NK-92 (cell line): ENCODE measurements around the gene NENF.
"Not testable (repeated sequence)": the region's sequence is repeated elsewhere in the genome, so short reads cannot be mapped to it uniquely, and the experiment has no call there.

Source experiments
- DNase-seq: peaks from one replicate; lab custom pipeline; 2025; ENCODE audit not compliant: unreplicated experiment; lab: John Stamatoyannopoulos, UW

The NENF gene

DNA sequence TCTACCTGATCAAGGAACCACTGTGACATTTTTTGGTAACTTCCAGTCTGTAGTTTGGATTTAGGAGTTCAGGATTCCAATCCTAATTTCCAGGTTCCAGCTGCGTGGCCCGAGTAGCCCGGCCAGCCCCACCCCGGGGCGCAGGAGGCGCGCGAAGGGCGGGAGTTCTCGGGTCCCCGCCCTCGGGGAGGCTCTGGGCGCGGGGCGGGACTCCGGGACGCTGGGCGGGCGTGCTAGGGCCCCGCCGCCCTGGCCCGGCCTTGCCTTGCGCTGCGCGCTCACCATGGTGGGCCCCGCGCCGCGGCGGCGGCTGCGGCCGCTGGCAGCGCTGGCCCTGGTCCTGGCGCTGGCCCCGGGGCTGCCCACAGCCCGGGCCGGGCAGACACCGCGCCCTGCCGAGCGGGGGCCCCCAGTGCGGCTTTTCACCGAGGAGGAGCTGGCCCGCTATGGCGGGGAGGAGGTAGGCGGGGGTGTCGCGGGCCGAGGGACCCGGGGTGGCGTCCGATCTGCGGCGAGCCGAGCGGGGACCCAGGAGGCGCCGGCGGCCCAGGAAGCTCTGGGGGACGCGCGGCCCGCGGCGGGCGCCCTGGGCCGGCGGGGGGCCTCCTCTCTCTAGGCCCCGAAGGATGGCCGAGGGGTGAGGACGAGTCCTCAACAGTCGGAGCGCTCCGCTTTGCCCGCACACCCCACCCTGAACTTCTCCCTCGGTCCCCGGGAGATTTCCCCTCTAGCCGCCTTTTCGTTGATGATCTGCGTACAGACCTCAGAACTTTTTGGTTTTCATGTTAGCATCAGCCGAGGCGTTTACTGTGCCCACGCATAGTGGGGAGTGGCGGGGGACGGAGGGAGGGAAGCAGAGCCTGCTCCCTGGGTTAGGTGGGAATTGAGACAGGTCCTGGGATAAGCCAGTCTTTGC lies at the start of gene NENF:
Gene NENF (plus strand): TSS at position 260 of the 916 bp plus-strand sequence. CDS start 24 bp downstream, at position 284.
- DNase-seq: no peak

DNA sequence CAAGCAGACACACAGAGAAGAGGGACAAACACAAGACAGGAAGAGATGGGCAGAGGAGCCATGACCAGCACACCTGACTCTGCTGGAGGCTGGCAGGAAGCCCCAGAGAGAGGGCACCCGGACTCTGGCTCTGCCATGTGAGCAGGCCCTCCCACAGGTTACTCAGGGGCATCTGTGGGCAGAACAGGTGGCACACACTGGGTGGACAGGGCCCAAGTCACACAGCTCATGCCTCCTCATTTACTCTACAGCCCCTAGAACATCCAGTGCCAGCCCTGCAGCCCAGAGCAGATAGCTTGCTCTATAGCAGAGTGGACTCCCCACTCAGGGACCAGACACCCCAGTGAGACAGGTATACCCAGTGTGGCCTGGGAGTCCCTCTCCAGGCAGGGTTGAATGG lies 46.7 kb upstream of the NENF start:
- DNase-seq: no peak

DNA sequence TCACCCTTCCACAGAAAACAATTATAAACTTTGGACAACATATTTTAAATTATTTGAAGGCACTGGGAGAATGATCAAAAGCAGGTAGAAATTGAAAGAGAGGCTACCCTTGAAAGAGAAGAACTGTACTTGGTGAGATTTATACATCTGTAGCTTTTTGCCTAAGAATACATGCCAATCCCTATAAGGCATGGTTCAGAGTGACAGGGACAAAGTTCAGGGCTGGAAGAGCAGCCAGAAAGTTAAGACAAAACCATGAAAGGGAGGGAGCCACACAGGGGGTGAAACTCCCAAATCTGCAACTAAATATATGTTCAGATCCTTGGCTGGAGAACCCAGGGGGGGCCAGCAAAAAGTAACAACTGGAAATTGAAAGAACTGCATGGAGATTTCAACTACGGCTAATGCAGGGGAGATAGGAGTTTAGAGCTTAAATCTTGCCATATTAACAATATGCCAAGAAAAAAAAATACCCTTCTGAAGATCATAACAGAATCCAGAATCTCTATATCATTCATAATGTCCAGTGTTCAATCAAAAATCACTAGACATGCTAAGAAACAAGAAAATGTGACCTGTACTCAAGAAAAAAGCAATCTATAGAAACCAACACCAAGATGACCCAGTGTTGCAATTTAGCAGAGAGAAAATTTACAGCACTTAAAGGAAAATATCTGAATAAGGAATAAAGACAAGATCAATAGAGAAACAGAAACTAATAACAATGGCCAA lies 43.6 kb upstream of the NENF start:
- no peak for DNase-seq

DNA sequence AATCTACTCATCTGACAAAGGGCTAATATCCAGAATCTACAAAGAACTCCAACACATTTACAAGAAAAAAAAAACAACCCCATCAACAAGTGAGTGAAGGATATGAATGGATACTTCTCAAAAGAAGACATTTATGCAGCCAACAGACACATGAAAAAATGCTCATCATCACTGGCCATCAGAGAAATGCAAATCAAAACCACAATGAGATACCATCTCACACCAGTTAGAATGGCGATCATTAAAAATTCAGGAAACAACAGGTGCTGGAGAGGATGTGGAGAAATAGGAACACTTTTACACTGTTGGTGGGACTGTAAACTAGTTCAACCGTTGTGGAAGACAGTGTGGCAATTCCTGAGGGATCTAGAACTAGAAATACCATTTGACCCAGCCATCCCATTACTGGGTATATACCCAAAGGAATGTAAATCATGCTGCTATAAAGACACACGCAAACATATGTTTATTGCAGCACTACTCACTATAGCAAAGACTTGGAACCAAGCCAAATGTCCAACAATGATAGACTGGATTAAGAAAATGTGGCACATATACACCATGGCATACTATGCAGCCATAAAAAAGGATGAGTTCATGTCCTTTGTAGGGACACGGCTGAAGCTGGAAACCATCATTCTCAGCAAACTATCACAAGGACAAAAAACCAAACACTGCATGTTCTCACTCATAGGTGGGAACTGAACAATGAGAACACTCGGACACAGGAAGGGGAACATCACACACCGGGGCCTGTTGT lies 36.9 kb upstream of the NENF start:
- DNase-seq: not testable (repeated sequence)

DNA sequence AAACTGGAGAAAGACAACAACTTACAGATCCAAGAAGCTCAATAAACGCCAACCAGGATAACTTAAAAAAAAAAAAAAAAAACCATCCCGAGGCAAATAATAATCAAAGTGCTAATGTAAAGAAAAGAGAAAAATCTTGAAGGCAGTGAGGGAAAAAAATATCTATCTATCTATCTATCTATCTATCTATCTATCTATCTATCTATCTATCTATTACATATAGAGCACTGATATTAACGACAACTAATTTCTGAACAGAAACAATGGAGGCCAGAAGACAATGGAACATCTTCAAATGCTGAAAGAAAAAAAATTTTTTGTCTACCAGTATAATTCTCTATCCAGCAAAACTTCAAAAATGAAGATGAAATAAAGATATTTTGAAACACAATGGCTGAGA lies 36.1 kb upstream of the NENF start:
- no peak for DNase-seq

DNA sequence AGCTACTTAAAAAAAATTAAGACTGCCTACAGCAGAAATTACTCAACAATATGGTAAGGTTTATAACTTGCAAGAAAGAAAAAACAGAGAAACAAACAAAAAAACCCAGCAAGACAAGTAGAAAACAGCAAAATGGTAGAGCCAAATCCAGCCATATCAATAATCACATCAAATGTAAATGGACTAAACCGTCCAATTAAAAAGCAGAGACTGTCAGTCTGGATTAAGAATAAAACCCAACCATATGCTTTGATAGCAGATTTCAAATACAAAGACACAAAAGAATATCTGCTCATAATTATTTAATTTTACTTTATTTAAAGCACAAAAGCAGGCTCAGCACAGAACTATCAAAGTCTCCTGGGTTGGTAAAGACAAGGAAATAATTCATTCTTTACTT lies 35.5 kb upstream of the NENF start:
- no peak for DNase-seq

DNA sequence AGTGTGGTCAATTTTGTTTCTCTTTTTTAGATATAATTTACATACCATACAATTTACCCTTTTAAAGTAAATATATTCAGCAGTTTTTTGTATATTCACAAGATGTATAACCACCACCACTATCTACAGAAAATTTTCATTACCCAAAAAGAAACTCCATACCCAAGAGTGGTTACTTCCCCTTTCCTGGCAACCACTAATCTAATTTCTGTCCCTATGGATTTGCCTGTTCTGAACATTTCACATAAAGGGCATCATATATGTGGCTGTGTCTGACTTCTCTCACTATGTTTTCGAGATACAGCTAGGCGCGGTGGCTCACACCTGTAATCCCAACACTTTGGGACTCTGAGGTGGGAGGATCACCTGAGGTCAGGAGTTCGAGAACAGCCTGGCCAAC lies 31.7 kb upstream of the NENF start:
- no peak for DNase-seq

DNA sequence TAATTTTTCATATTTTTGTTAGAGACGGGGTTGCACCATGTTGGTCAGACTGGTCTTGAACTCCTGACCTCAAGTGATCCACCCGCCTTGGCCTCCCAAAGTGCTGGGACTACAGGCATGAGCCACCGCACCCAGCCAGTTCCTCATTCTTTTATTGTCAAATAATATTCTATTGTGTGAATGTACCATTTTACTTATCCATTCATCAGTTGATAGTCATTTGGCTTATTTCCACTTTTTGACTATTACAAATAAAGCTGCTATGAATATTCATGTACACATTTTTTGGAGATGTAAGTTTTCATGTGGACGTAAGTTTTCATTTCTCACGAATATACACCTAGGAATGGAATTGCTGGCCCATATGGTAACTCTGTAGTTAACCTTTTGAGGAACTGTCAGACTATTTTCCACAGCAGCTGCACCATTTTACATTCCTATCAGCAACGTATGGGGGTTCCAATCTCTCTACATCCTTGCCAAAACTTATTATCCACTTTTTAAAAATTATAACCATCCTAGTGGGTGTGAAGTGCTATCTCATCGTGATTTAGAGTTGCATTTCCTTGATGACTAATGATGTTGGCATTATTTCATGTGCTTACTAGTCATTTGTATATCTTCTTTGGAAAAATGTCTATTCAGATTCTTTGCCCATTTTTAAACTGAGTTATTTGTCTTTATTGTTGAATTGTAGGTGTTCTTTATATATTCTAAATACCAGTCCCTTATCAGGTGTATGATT lies 30.7 kb upstream of the NENF start:
- no peak for DNase-seq

DNA sequence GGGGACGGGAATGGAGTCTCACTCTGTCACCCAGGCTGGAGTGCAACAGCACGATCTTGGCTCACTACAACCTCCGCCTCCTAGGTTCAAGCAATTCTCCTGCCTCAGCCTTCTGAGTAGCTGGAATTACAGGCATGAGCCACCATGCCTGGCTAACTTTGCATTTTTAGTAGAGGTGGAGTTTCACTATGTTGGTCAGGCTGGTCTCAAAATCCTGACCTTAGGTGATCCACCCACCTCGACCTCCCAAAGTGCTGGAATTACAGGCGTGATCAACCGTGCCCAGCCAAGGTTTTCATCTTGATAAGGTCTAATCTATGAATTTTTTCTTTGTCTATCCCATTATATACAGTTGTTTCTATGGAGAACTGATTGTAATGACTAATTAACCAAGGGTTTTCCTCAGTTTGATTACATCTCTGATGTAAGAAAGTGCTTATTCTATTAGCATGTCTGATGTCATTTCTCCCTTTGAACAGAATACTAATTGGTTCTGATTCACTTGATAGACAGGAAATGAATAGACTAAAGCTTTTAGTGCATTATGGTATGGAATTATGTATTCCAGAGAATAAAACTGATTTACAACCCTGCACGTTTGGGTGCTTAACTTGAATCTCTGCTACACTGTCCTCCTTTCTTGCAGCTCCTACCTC lies 29.9 kb upstream of the NENF start:
- DNase-seq: no peak

DNA sequence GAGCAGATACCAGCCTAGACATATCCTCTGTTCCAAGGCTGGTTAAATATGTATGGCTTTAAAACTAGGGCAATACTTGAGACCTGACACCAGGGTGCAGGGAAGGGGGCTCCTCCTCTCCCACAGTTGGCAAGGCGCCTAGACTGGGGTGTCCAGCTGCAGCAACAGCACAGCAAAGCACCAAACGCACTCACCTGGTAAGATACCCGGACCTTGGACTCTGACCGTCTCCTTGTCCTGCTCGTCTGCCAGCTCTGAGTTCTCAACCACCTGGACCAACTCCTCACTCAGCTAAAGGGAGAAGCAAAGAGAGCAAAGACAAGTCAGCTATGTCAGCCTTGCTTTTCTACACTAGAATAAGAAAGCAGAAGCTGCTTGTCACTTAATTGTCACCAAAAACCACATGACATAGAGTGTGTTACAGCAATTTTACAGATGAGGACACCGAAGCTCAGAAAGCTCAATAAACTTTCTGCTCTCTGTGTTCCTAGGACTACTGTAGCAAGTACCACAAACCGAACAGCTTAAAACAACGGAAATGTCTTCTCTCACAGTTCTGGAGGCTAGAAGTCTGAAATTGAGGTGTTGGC lies 22.4 kb upstream of the NENF start:
- no peak for DNase-seq

DNA sequence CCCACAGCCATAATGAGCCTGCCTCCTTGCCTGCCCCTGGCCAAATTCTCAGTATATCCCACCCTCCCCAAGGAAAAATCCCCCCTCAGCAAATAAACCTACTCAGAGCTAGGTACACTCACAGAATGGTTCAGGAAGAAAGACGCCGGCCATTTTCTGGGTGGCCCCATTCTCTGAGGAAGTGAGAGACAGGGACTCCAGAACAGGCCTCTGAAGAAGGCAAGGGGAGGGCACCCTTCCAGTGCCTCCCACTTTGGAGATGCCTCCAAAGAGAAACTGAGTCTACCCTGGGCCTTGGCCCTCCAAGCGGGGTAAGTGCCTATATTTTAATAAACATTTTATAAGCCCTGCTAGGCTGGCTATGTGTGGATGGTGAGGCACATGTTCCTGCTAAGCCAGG lies 20.3 kb upstream of the NENF start:
- no peak for DNase-seq

DNA sequence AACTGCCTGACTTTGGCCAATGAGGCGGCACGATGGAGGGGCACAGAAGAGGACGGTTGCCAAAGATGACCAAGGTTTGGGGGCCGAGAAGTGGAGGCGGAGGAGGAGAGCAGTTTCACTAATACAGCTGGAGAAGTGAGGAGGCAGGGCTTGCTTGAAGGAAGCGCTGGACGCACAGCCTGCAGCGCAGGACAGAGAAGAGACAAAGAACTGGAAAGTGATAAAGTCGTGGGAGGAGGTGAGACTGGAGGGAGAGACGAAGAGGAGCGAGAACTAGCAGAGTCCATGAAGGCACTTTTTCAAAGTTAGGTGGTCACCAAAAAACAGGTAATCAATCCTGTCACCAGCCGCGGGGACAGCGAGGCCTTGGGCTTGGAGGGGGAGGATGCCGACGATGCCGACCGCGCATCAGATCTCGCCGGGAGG lies 18.8 kb upstream of the NENF start:
- DNase-seq: no peak

DNA sequence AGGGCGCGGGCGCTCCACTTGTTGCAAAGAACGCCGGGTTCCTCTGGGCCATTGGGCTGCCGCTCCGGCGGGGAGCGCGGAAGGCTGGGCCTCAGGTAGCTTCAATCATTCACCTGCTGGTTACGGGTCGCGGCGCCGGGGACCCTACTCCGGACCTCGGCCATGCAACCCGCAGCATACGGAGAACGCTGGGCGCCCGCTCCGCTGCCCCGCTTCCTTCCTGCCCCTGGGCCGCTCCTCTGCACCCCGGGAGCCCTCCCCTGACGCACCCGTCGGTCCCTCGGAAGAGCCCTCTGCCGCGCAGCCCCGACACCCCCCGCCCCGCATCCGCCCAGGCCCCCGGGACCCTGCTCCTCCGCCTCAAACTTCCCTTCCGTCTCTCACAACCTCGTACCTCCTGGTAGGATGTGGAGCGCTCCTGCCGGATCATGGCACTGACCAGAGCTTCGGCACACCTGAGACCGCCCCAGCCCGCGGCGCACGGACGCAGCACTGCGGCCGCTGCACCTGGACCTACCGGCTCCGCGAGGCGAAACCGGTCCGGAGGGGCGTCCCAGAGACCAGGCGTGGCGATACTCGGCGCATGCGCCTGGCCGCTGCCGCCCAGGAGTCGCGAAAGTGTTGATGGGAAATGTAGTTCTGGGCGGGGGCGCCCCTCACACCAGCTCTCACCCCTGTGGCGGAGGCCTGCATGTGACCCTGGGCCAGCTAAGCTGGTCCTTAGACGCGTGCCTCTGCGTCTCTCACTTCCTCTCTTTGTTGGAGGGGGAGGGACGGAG lies 18.2 kb upstream of the NENF start, which contains the start of gene PACC1:
Gene PACC1 (minus strand): TSS at position 559 of the 779 bp plus-strand sequence. CDS start 129 bp downstream, at position 430.
- peak; percentile 7 for DNase-seq

DNA sequence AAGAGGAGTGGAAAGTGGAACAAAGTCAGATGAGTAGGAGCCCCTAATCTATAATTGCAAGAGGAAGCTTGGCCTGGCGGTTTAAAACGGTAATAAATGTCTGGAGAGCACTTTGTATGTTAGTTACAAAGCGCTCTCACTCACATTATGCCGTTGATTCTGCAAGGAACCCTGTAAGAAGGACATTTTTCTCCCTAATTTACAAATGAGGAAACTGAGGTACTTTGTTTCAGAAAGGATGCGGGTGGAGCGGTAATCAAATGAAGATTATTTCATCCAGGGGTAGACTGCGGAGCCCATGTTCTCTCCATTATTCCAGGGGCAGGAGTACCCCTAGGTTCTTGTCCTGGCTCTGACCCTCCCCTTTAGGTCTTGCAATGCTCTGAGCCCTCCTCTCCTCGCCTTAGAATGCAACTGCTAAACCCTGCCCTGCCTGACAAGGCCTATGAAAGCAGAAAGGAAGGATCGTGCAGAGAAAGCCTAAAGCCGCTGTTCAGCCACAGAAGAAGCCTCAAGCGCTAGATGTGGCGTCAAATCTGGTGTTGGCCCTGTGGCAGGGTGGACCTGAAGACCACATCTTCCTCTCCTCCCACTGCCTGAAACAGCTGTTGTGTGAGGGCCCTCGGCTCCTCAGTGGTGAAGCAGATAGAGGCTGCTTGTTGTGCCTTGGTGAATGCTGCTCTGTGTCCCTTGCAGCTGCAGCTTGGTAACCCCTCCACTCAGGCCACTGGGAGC lies 17.4 kb upstream of the NENF start:
- no peak for DNase-seq

DNA sequence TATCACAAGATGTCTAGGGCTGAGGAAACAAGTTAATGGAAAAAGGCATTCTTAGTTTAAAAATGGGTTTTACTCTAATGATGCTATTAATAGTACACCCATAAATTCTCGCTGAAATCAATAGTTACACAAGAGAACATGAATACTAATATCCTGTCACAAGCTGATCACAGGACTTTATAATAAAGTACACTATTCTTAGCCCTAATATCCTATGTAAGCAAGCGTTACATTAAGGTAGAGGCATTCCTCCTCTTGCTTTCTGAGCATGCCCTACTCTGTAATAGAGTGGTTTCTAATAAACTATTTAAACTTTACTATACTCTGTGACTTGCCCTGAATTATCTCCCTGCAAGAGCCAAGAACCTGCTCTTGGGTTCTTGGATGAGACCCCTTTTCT lies 11.6 kb upstream of the NENF start:
- DNase-seq: no peak

DNA sequence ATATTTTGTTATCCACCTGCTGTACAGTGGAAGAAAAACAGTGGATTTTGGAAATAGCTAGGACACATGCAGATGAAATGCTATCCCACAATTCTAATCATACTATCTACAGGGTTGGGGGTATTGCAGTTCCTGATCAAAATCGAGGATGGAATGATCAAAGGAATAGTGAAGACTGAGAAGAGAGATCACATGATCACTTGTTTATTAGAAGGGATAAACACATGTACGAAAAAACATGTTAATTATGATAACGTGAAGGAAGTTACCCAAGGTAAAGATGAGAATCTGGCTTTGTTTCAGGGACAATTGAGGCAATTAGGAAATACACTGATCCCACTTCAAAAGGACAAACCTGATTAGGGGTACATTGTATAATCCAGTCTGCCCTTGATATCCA lies 8.8 kb upstream of the NENF start:
- no peak for DNase-seq

DNA sequence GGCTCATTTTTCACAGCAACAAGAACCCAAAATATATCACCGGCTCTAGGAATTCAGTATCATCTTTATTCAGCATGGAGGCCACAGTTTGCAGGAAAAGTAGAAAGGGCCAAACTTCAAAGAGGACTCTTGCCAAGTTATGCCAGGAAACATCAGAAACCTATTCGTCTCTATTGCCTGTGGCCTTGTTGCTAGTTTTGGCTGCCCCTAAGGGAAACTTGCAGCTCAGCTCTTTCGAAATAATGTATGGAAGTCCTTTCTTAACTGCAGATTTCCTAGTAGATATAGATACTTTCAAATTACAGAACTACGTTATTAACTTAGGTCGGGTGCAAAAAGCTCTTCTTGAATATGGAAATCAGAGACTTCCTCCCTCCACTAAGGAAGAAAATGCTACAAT lies 4.2 kb upstream of the NENF start:
- no peak for DNase-seq

DNA sequence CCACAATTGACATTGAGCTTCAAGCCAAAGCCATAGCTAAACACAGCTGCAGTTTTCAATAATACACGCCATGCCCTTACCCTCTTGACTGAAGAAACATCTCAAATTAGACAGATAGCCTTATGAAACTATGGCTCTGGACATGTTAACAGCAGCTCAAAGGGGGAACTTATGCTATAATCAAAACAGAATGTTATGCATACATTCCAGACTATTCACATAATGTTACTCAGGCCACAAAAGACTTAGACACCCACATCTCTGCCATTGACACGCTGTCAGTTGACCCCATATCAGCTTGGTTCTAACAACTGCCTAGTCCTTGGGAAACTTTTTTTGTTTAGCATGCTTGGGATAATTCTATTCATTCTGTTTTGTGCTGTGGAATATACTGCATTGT lies 2.3 kb upstream of the NENF start:
- DNase-seq: no peak
